ENCODE measurements around the gene MNT. TPM values are rescaled to one million over a fixed set of nuclear protein-coding genes. Genes with fewer than 3 reads are reported as not detected.

MNT gene
- total and polyA plus RNA-seq, 9 of the 15 experiments (the other 6 are each of a cell fraction or from before 2014, with no cell fraction given): 0.18 to 23.8 (median 5.3) TPM

- no peak for TF ChIP-seq ZNF175 (CRISPR knock-in tag; IDR thresholded peaks at IDR 0.05; ENCODE audit: low read depth)
- no peak for TF ChIP-seq PRMT5 (CRISPR knock-in tag; IDR thresholded peaks at IDR 0.05)
- no peak for TF ChIP-seq ZNF12 (CRISPR knock-in tag; IDR thresholded peaks at IDR 0.05)
- TF ChIP-seq VEZF1 (CRISPR knock-in tag; IDR thresholded peaks at IDR 0.05): peak; percentile 67
- TF ChIP-seq ZNF668 (CRISPR knock-in tag; IDR thresholded peaks at IDR 0.05): no peak
- no peak for TF ChIP-seq EWSR1 (IDR thresholded peaks at IDR 0.05; ENCODE audit: borderline replicate concordance, low read depth, partially characterized antibody)
- TF ChIP-seq HDAC1 (IDR thresholded peaks at IDR 0.05): no peak
- no peak for TF ChIP-seq ZNF639 (CRISPR knock-in tag; conservative IDR thresholded peaks at IDR 0.05 in 1 of 2, IDR thresholded peaks at IDR 0.05 in 1 of 2)
- TF ChIP-seq ZNF696 (CRISPR knock-in tag; conservative IDR thresholded peaks at IDR 0.05): no peak
- no peak for TF ChIP-seq ZNF316 (IDR thresholded peaks at IDR 0.05)
- TF ChIP-seq ZNF282 (CRISPR knock-in tag; IDR thresholded peaks at IDR 0.05): no peak
- TF ChIP-seq SETDB1 (IDR thresholded peaks at IDR 0.05; ENCODE audit: low read length): no peak
- no peak for TF ChIP-seq PHF8 (IDR thresholded peaks at IDR 0.05; ENCODE audit: borderline replicate concordance, low read length)
- TF ChIP-seq SMC3 (conservative IDR thresholded peaks at IDR 0.05; ENCODE audit: insufficient read depth, low read depth, low read length): peak; percentile 88
- 0 out of 2 replicates have a peak, but pooled peaks have one; percentile 16 for TF ChIP-seq ARID2 (IDR thresholded peaks at IDR 0.05)
- no peak for TF ChIP-seq ZNF431 (CRISPR knock-in tag; IDR thresholded peaks at IDR 0.05)
- TF ChIP-seq MBD1 (CRISPR knock-in tag; IDR thresholded peaks at IDR 0.05): no peak
- no peak for TF ChIP-seq ZNF384 (IDR thresholded peaks at IDR 0.05; ENCODE audit: low read depth, low read length)
- no peak for TF ChIP-seq ZNF717 (CRISPR knock-in tag; IDR thresholded peaks at IDR 0.05)
- no peak for TF ChIP-seq PPARD (CRISPR knock-in tag; IDR thresholded peaks at IDR 0.05)
- no peak for TF ChIP-seq TEAD1 (CRISPR knock-in tag; IDR thresholded peaks at IDR 0.05)
- TF ChIP-seq EHMT2 (IDR thresholded peaks at IDR 0.05): no peak
- TF ChIP-seq TEAD2 (tag; IDR thresholded peaks at IDR 0.05): no peak
- TF ChIP-seq CGGBP1 (CRISPR knock-in tag; IDR thresholded peaks at IDR 0.05): no peak
- no peak for TF ChIP-seq ZNF143 (CRISPR knock-in tag; IDR thresholded peaks at IDR 0.05)
These were observed 15.3 kb upstream of the MNT start (continued) for GRCh38 chr17:2416010-2416734.

Measured in K562 (cell line).